IPS-18a (cell line): ENCODE results near the gene VEGFC.

Source experiments
- H3K27ac ChIP-seq: one replicate; pipeline ENCODE4 v1.5.1; 2013; ENCODE audit warnings: low read length
- H3K27me3 ChIP-seq: one replicate; pipeline ENCODE4 v1.6.1; 2013; ENCODE audit warnings: mild to moderate bottlenecking, low read length; ENCODE audit not compliant: control insufficient read depth, insufficient read depth
- H3K36me3 ChIP-seq: one replicate; pipeline ENCODE4 v1.6.1; 2013; ENCODE audit warnings: low read depth, low read length; ENCODE audit not compliant: control insufficient read depth
- H3K4me1 ChIP-seq: one replicate; pipeline ENCODE4 v1.6.1; 2013; ENCODE audit warnings: low read depth, low read length; ENCODE audit not compliant: control insufficient read depth
- H3K4me3 ChIP-seq: one replicate; pipeline ENCODE4 v1.5.1; 2013; ENCODE audit warnings: low read length
- H3K9ac ChIP-seq: one replicate; pipeline ENCODE4 v1.6.1; 2013; ENCODE audit warnings: mild to moderate bottlenecking, low read length, moderate library complexity
- H3K9me3 ChIP-seq: one replicate; pipeline ENCODE4 v1.6.1; 2013; ENCODE audit warnings: low read depth, low read length; ENCODE audit not compliant: control insufficient read depth

Gene VEGFC

GRCh38 chr4:176780995-176781738 is 11.6 kb downstream of the VEGFC start:
- Histone ChIP-seq H3K27me3 (no peaks in the 10 kb centered on the region), H3K27ac (no peak overlapping the region)

DNA sequence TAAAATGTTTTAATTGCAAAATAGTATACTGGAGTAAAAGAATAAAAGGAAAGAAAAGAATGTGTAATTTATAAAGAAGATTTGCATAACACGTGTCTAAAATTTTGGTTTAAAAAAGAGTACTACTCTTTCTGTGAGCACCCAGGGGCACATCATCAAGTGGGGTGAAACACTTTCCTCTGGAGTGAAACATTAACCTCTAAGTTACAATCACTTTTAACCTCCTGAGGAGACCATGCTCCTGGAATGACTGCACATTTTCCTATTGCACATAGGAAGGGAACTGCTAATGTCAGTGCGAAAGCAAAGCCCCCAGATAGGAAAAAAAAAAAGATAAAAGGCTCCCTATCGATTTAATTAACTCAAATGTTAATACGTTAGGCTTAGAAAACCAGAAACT is 13.3 kb downstream of the VEGFC start:
- Histone ChIP-seq H3K4me1 (no peaks in the 10 kb centered on the region), H3K27ac (no peak overlapping the region), H3K9me3 (no peaks in the 10 kb centered on the region), H3K4me3 (no peak overlapping the region), H3K9ac (no peak overlapping the region), H3K27me3 (no peaks in the 10 kb centered on the region), H3K36me3 (no peaks in the 10 kb centered on the region)

More at GRCh38 chr4:176780995-176781738, 11.6 kb downstream of the VEGFC start:
- H3K4me1 ChIP-seq = no peaks in the 10 kb centered on the region
- H3K36me3 ChIP-seq = no peaks in the 10 kb centered on the region
- no peak overlapping the region for H3K4me3 ChIP-seq
- no peak overlapping the region for H3K9ac ChIP-seq
- H3K9me3 ChIP-seq = no peaks in the 10 kb centered on the region

- Histone ChIP-seq H3K4me1 (no peaks in the 10 kb centered on the region), H3K4me3 (no peak overlapping the region), H3K9me3 (no peaks in the 10 kb centered on the region), H3K27ac (no peak overlapping the region), H3K9ac (no peak overlapping the region), H3K36me3 (no peaks in the 10 kb centered on the region), H3K27me3 (no peaks in the 10 kb centered on the region)
Observed at GRCh38 chr4:176778491-176778890, 14.2 kb downstream of the VEGFC start.

- Histone ChIP-seq H3K4me1 (no peaks in the 10 kb centered on the region), H3K36me3 (no peaks in the 10 kb centered on the region), H3K4me3 (no peak overlapping the region), H3K27me3 (no peaks in the 10 kb centered on the region), H3K9ac (no peak overlapping the region), H3K9me3 (no peaks in the 10 kb centered on the region), H3K27ac (no peak overlapping the region)
Observed at GRCh38 chr4:176778063-176778462, 14.7 kb downstream of the VEGFC start.

- H3K4me3 ChIP-seq = no peak overlapping the region
- no peaks in the 10 kb centered on the region for H3K27me3 ChIP-seq
- H3K9ac ChIP-seq = no peak overlapping the region
- no peak overlapping the region for H3K27ac ChIP-seq
- H3K36me3 ChIP-seq = no peaks in the 10 kb centered on the region
- no peaks in the 10 kb centered on the region for H3K4me1 ChIP-seq
- H3K9me3 ChIP-seq = no peaks in the 10 kb centered on the region
Observed at GRCh38 chr4:176775338-176775737, 17.4 kb downstream of the VEGFC start.

DNA sequence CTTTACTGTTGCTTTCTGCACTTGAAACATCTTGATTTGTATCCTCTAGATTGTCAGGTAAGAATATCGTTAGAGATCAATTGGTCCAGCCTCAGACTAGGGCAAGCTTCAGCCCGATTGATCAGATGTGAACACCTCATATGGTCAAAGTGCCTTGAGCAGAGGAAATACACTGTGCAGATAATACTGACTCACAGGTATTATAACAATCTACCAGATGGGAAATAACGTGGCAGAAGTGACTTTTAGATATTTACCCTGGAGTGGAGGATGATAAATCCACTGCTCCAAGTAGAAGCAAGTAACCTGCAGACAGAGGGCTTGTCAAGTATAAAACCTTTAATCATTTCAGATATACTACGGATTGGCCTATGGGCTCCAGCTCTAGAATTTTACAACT is 17.9 kb downstream of the VEGFC start:
- Histone ChIP-seq H3K27ac (no peak overlapping the region), H3K9me3 (no peaks in the 10 kb centered on the region), H3K4me1 (no peaks in the 10 kb centered on the region), H3K4me3 (no peak overlapping the region), H3K36me3 (no peaks in the 10 kb centered on the region), H3K9ac (no peak overlapping the region), H3K27me3 (no peaks in the 10 kb centered on the region)

GRCh38 chr4:176769514-176769913 is 23.2 kb downstream of the VEGFC start:
- no peaks in the 10 kb centered on the region for H3K27me3 ChIP-seq
- H3K9me3 ChIP-seq = no peaks in the 10 kb centered on the region
- no peak overlapping the region for H3K9ac ChIP-seq
- no peaks in the 10 kb centered on the region for H3K36me3 ChIP-seq
- no peak overlapping the region for H3K27ac ChIP-seq
- no peak overlapping the region for H3K4me3 ChIP-seq
- H3K4me1 ChIP-seq = peaks cover 3% of the 10 kb centered on the region

GRCh38 chr4:176767183-176767582 is 25.5 kb downstream of the VEGFC start:
- H3K36me3 ChIP-seq = no peaks in the 10 kb centered on the region
- no peak overlapping the region for H3K27ac ChIP-seq
- no peak overlapping the region for H3K4me3 ChIP-seq
- H3K9me3 ChIP-seq = no peaks in the 10 kb centered on the region
- no peak overlapping the region for H3K9ac ChIP-seq
- H3K27me3 ChIP-seq = no peaks in the 10 kb centered on the region
- H3K4me1 ChIP-seq = peaks cover 3% of the 10 kb centered on the region

GRCh38 chr4:176762661-176763308 is 29.9 kb downstream of the VEGFC start:
- Histone ChIP-seq H3K27me3 (no peaks in the 10 kb centered on the region), H3K9me3 (no peaks in the 10 kb centered on the region), H3K4me3 (no peak overlapping the region), H3K4me1 (no peaks in the 10 kb centered on the region), H3K27ac (no peak overlapping the region), H3K36me3 (no peaks in the 10 kb centered on the region), H3K9ac (no peak overlapping the region)

DNA sequence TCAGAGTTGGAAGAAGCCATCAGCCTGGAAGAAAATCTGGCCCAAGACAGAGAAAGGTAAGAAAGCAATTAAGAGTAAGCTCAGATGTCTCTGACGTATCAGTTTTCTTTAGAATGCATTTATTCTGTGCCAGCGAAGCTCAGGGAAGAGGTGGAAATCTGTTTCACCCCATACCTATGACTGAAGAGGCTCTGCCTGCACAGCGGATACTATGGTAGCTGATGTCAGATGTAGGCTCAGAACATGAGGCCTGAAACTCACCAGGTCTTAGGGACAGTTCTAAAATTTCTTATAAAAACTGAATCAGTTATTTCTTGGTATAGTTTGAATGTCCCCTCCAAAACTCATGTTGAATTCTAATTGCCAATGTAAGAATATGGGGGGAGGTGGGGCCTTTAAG is 30.9 kb downstream of the VEGFC start:
- Histone ChIP-seq H3K27ac (no peak overlapping the region), H3K36me3 (no peaks in the 10 kb centered on the region), H3K4me3 (no peak overlapping the region), H3K27me3 (no peaks in the 10 kb centered on the region), H3K9ac (no peak overlapping the region), H3K4me1 (no peaks in the 10 kb centered on the region), H3K9me3 (no peaks in the 10 kb centered on the region)

DNA sequence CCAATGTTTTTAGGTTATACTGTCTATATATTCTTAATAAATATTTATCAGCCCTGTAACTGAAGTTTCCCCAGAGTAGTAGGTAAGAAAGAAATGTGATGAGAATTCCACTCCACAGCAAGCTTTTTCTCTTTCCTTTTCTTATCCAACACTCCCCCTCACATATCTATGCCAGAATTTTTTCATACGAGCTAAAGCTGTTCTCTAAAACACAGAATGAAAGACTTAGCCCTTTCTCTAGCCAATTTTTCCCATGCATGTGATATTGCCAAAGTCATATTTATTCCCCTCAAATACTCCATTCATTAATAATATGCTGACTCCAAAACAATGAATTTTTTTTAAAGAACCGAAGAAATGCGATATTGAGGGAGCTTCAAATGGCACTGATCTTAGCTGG is 32.3 kb downstream of the VEGFC start:
- no peaks in the 10 kb centered on the region for H3K9me3 ChIP-seq
- H3K36me3 ChIP-seq = no peaks in the 10 kb centered on the region
- H3K9ac ChIP-seq = no peak overlapping the region
- no peak overlapping the region for H3K4me3 ChIP-seq
- no peak overlapping the region for H3K27ac ChIP-seq
- no peaks in the 10 kb centered on the region for H3K27me3 ChIP-seq
- no peaks in the 10 kb centered on the region for H3K4me1 ChIP-seq

GRCh38 chr4:176758731-176759130 is 34.0 kb downstream of the VEGFC start:
- no peak overlapping the region for H3K4me3 ChIP-seq

More at GRCh38 chr4:176758731-176759130, 34.0 kb downstream of the VEGFC start:
- Histone ChIP-seq H3K27me3 (no peaks in the 10 kb centered on the region), H3K9ac (no peak overlapping the region), H3K36me3 (no peaks in the 10 kb centered on the region), H3K9me3 (no peaks in the 10 kb centered on the region), H3K4me1 (no peaks in the 10 kb centered on the region), H3K27ac (no peak overlapping the region)
